ENCODE results near the gene RNF4.

The RNF4 gene

DNA sequence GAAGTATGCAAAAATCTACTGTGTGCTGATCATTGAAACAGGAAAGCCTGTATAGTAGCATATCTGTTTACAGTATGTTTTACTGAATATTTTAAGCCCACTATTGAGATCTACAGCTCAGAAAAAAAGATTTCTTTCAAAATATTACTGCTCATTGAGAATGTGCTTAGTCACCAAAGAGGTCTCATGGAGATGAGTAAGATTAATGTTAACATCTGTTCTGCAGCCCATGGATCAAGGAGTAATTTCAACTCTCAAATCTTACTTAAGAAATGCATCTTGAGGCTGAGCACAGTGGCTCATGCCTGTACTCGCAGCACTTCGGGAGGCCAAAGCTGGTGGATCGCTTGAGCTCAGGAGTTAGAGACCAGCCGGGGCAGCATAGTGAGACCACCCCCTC is 3.3 kb downstream of the RNF4 start:
- no peak overlapping the region for H2BK120ac ChIP-seq (ENCODE audit: insufficient read depth, low read length, poor library complexity)
- WGBS (ENCODE audit: extremely low coverage, insufficient coverage, insufficient read length), result no CpG with 5 or more reads among the region's 4 CpGs

DNA sequence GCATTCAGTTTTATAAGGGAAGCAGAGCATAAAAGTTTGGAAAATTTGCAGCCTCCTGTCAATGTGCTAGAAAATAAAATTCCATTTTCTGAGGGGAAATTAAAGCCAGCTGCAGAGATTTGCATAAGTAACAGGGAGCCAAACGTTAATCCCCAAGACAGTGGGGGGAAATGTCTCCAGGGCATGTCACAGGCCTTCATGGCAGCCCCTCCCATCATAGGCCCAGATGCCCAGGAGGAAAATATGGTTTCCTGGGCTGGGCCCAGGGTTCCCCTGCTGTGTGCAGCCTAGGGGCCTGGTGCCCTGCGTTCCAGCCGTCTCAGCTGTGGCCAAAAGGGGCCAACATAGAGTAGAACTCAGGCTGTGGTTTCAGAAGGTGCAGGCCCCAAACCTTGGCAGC is 9.3 kb downstream of the RNF4 start:
- H3K4ac ChIP-seq (ENCODE audit: low read depth, low read length), result peak overlapping the region; percentile 88
- H4K12ac ChIP-seq (ENCODE audit: low read depth, low read length), result no peak overlapping the region
- DNase-seq, result no peak
- peaks cover 4 to 7% of the 10 kb centered on the region in 2 experiments for H3K36me3 ChIP-seq (ENCODE audit: control insufficient read depth in 1 of 2, insufficient read depth in 2 of 2, low read length in 2 of 2)
- no peak overlapping the region for H2AK5ac ChIP-seq (ENCODE audit: low read length)
- no peak overlapping the region for H3K18ac ChIP-seq (ENCODE audit: low read length)
- no peaks in the 10 kb centered on the region for H3K79me1 ChIP-seq (ENCODE audit: low read length)
- no peak overlapping the region for H2BK5ac ChIP-seq (ENCODE audit: low read depth, low read length, poor library complexity)
- no peak overlapping the region for H3K4me2 ChIP-seq (ENCODE audit: low read length)
- no peak overlapping the region for H2AFZ ChIP-seq (ENCODE audit: insufficient read depth, low read length, poor library complexity)
- H3K4me1 ChIP-seq (ENCODE audit: control insufficient read depth in 1 of 2, insufficient read depth in 2 of 2, low read length in 2 of 2), result peaks cover 0 to 8% of the 10 kb centered on the region in 2 experiments
- no peaks in the 10 kb centered on the region for H3K9me3 ChIP-seq (ENCODE audit: insufficient read depth, low read depth, low read length)
- H3K9ac ChIP-seq (ENCODE audit: low read length), result no peak overlapping the region
- H3K14ac ChIP-seq (ENCODE audit: low read length), result no peak overlapping the region
- H2BK12ac ChIP-seq (ENCODE audit: low read length), result no peak overlapping the region
- no peak overlapping the region for H2BK120ac ChIP-seq (ENCODE audit: insufficient read depth, low read length, poor library complexity)
- H3K79me2 ChIP-seq (ENCODE audit: control insufficient read depth, insufficient read depth, low read length, poor library complexity), result peaks cover 43% of the 10 kb centered on the region
- H4K8ac ChIP-seq (ENCODE audit: low read depth, low read length), result no peak overlapping the region
- H4K91ac ChIP-seq (ENCODE audit: low read depth, low read length), result no peak overlapping the region
- no peaks in the 10 kb centered on the region for H3K27me3 ChIP-seq (ENCODE audit: insufficient read depth, low read length)
- H3K23ac ChIP-seq (ENCODE audit: low read length), result no peak overlapping the region
- WGBS (ENCODE audit: extremely low coverage, insufficient coverage, insufficient read length), result no CpG with 5 or more reads among the region's 3 CpGs
- no peak overlapping the region for H3K27ac ChIP-seq (ENCODE audit: low read depth, low read length)
- H3K4me3 ChIP-seq (ENCODE audit: low read depth, low read length), result no peak overlapping the region

More for the DNA sequence above, 3.3 kb downstream of the RNF4 start:
- Histone ChIP-seq H2BK12ac (ENCODE audit: low read length) (no peak overlapping the region), H2AFZ (ENCODE audit: insufficient read depth, low read length, poor library complexity) (no peak overlapping the region), H3K4me3 (ENCODE audit: low read depth, low read length) (no peak overlapping the region), H3K18ac (ENCODE audit: low read length) (no peak overlapping the region), H3K27me3 (ENCODE audit: insufficient read depth, low read length) (no peaks in the 10 kb centered on the region), H3K14ac (ENCODE audit: low read length) (no peak overlapping the region), H4K91ac (ENCODE audit: low read depth, low read length) (no peak overlapping the region), H3K79me2 (ENCODE audit: control insufficient read depth, insufficient read depth, low read length, poor library complexity) (peaks cover 38% of the 10 kb centered on the region), H2AK5ac (ENCODE audit: low read length) (no peak overlapping the region), H3K4me2 (ENCODE audit: low read length) (no peak overlapping the region), H3K9ac (ENCODE audit: low read length) (no peak overlapping the region), H3K36me3 (ENCODE audit: control insufficient read depth in 1 of 2, insufficient read depth in 2 of 2, low read length in 2 of 2) (peaks cover 13 to 14% of the 10 kb centered on the region in 2 experiments), H4K12ac (ENCODE audit: low read depth, low read length) (no peak overlapping the region), H3K79me1 (ENCODE audit: low read length) (peaks cover 14% of the 10 kb centered on the region), H4K8ac (ENCODE audit: low read depth, low read length) (no peak overlapping the region), H3K23ac (ENCODE audit: low read length) (no peak overlapping the region), H3K4ac (ENCODE audit: low read depth, low read length) (peak overlapping the region; percentile 88), H2BK5ac (ENCODE audit: low read depth, low read length, poor library complexity) (no peak overlapping the region), H3K9me3 (ENCODE audit: insufficient read depth, low read depth, low read length) (no peaks in the 10 kb centered on the region), H3K4me1 (ENCODE audit: control insufficient read depth in 1 of 2, insufficient read depth in 2 of 2, low read length in 2 of 2) (peaks cover 5 to 10% of the 10 kb centered on the region in 2 experiments), H3K27ac (ENCODE audit: low read depth, low read length) (no peak overlapping the region)
- no peak for DNase-seq

DNA sequence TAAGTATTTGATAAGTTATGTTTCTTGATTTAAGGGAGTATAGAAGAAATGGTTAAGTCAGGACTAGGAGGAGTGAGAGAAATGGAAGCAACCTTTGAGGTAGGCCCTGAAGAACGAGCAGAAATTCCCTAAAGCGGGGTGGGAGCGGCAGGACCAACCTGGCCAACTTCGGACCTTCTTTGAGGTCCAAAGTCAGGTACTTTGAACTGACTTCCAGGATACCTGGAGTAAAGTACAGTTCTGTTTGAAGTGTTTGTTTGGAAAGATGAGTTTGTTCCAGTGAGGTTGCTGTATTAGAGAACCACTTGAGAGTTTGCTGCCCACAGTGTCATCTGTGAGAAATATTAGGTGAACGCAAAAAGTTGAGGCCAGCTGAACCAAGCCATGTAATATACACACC is 11.7 kb downstream of the RNF4 start:
- H2BK5ac ChIP-seq (ENCODE audit: low read depth, low read length, poor library complexity), result no peak overlapping the region
- H4K91ac ChIP-seq (ENCODE audit: low read depth, low read length), result no peak overlapping the region
- no peak overlapping the region for H2AK5ac ChIP-seq (ENCODE audit: low read length)
- no peak for DNase-seq
- no peak overlapping the region for H3K27ac ChIP-seq (ENCODE audit: low read depth, low read length)
- no peak overlapping the region for H3K9ac ChIP-seq (ENCODE audit: low read length)
- no peak overlapping the region for H3K14ac ChIP-seq (ENCODE audit: low read length)
- H3K4me3 ChIP-seq (ENCODE audit: low read depth, low read length), result no peak overlapping the region
- H2BK120ac ChIP-seq (ENCODE audit: insufficient read depth, low read length, poor library complexity), result no peak overlapping the region
- peaks cover 48% of the 10 kb centered on the region for H3K79me2 ChIP-seq (ENCODE audit: control insufficient read depth, insufficient read depth, low read length, poor library complexity)
- peaks cover 0 to 4% of the 10 kb centered on the region in 2 experiments for H3K36me3 ChIP-seq (ENCODE audit: control insufficient read depth in 1 of 2, insufficient read depth in 2 of 2, low read length in 2 of 2)
- no peak overlapping the region for H3K4me2 ChIP-seq (ENCODE audit: low read length)
- no peak overlapping the region for H4K12ac ChIP-seq (ENCODE audit: low read depth, low read length)
- H2BK12ac ChIP-seq (ENCODE audit: low read length), result no peak overlapping the region
- no peaks in the 10 kb centered on the region for H3K9me3 ChIP-seq (ENCODE audit: insufficient read depth, low read depth, low read length)
- H4K8ac ChIP-seq (ENCODE audit: low read depth, low read length), result no peak overlapping the region
- WGBS (ENCODE audit: extremely low coverage, insufficient coverage, insufficient read length), result no CpG with 5 or more reads among the region's 5 CpGs
- no peak overlapping the region for H2AFZ ChIP-seq (ENCODE audit: insufficient read depth, low read length, poor library complexity)
- no peaks in the 10 kb centered on the region for H3K79me1 ChIP-seq (ENCODE audit: low read length)
- H3K4me1 ChIP-seq (ENCODE audit: control insufficient read depth in 1 of 2, insufficient read depth in 2 of 2, low read length in 2 of 2), result peaks cover 4 to 11% of the 10 kb centered on the region in 2 experiments
- H3K4ac ChIP-seq (ENCODE audit: low read depth, low read length), result peak overlapping the region; percentile 71
- H3K27me3 ChIP-seq (ENCODE audit: insufficient read depth, low read length), result no peaks in the 10 kb centered on the region
- no peak overlapping the region for H3K18ac ChIP-seq (ENCODE audit: low read length)
- H3K23ac ChIP-seq (ENCODE audit: low read length), result no peak overlapping the region

DNA sequence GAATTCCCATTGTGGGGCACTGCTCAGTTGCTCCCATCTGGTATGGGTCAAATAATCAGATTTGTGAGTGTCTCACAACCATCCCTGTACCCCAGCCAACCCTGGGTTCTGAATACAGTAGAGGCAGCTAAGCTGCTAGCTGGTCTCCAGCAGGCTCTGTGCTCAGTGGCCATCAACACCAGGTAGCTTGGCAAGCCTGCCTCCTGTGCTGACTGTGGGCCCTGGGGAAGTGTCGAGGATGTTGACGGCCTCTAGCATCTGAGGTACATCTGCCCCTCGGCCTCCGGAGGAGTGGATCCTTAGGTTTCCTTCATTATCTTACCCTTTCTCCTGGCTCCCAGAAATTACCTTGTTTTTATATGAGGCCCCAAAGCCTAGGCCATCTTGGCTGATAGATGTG is 13.3 kb downstream of the RNF4 start:
- H3K79me1 ChIP-seq (ENCODE audit: low read length), result no peaks in the 10 kb centered on the region
- no peak for DNase-seq
- H2BK12ac ChIP-seq (ENCODE audit: low read length), result no peak overlapping the region
- no peak overlapping the region for H2AK5ac ChIP-seq (ENCODE audit: low read length)
- peaks cover 4 to 20% of the 10 kb centered on the region in 2 experiments for H3K4me1 ChIP-seq (ENCODE audit: control insufficient read depth in 1 of 2, insufficient read depth in 2 of 2, low read length in 2 of 2)
- no peak overlapping the region for H3K4me2 ChIP-seq (ENCODE audit: low read length)
- no peak overlapping the region for H3K23ac ChIP-seq (ENCODE audit: low read length)
- H3K27me3 ChIP-seq (ENCODE audit: insufficient read depth, low read length), result no peaks in the 10 kb centered on the region
- H4K12ac ChIP-seq (ENCODE audit: low read depth, low read length), result no peak overlapping the region
- H2AFZ ChIP-seq (ENCODE audit: insufficient read depth, low read length, poor library complexity), result peak overlapping the region; percentile 66
- H3K18ac ChIP-seq (ENCODE audit: low read length), result no peak overlapping the region
- no peak overlapping the region for H3K9ac ChIP-seq (ENCODE audit: low read length)
- H3K14ac ChIP-seq (ENCODE audit: low read length), result no peak overlapping the region
- WGBS (ENCODE audit: extremely low coverage, insufficient coverage, insufficient read length), result no CpG with 5 or more reads among the region's 4 CpGs
- H3K4ac ChIP-seq (ENCODE audit: low read depth, low read length), result peak overlapping the region; percentile 77
- H4K91ac ChIP-seq (ENCODE audit: low read depth, low read length), result no peak overlapping the region
- H3K9me3 ChIP-seq (ENCODE audit: insufficient read depth, low read depth, low read length), result no peaks in the 10 kb centered on the region
- no peak overlapping the region for H2BK5ac ChIP-seq (ENCODE audit: low read depth, low read length, poor library complexity)
- no peak overlapping the region for H2BK120ac ChIP-seq (ENCODE audit: insufficient read depth, low read length, poor library complexity)
- H4K8ac ChIP-seq (ENCODE audit: low read depth, low read length), result no peak overlapping the region
- H3K36me3 ChIP-seq (ENCODE audit: control insufficient read depth in 1 of 2, insufficient read depth in 2 of 2, low read length in 2 of 2), result peaks cover 0 to 4% of the 10 kb centered on the region in 2 experiments
- H3K79me2 ChIP-seq (ENCODE audit: control insufficient read depth, insufficient read depth, low read length, poor library complexity), result peaks cover 43% of the 10 kb centered on the region
- no peak overlapping the region for H3K4me3 ChIP-seq (ENCODE audit: low read depth, low read length)
- no peak overlapping the region for H3K27ac ChIP-seq (ENCODE audit: low read depth, low read length)
